Putamen (tissue), 1 donor: ENCODE data around the gene SOX10.

Source experiments
- DNase-seq: peaks from one replicate; pipeline ENCODE4 v3.0.0-alpha.2; 2016; ENCODE audit warnings: low spot score

Gene SOX10

DNA sequence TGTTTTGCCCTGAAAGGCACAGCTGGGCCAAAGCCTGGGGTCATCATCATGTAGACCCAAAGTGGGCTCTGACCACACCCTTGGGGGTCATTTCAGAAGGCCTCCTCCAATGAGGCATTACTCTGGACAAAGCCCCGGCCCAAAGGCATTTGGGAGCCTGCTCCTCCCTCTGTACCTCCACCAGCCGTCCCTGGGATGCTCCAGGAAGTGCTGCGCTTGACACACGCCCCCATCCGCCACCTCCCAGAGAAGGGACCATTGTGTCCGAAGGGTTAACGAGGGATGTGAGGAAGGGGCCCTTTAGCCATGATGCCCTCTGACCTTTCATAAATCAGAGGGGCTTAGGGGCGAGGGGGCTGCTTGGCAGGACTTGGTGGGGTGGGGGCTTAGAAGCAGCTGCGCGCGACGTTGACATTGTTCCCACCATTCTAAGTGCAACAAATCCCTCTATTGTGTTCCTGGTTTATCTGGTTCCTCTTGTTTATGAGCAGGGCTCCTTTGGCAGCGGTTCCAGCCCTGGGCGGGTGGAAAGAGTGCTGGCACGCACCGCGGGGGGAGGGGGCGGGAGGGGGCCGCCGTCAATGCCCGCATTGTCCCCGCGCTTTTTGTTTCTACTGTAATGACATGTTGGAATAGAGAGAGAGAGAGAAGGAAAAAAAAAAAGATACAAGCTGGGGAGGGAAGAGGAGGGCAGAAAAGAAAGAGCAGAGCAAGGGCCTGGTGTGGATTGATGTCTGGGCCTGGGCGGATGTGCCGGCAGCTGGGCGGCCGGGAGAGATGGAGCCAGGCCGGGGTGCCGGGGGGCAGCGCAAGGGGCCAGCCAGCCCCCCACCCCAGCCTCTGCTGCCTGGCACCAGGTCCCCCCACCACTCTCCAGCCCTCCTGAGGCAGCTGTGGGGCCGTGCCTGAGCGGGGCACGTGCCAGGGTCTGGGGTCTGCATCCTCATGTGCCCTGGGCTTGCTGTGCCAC, 32.1 kb upstream of the SOX10 start:
- peak; percentile 93 for DNase-seq

GRCh38 chr22:38014083-38014482, 29.7 kb upstream of the SOX10 start:
- no peak for DNase-seq

GRCh38 chr22:38012604-38013072, 28.3 kb upstream of the SOX10 start:
- no peak for DNase-seq

DNA sequence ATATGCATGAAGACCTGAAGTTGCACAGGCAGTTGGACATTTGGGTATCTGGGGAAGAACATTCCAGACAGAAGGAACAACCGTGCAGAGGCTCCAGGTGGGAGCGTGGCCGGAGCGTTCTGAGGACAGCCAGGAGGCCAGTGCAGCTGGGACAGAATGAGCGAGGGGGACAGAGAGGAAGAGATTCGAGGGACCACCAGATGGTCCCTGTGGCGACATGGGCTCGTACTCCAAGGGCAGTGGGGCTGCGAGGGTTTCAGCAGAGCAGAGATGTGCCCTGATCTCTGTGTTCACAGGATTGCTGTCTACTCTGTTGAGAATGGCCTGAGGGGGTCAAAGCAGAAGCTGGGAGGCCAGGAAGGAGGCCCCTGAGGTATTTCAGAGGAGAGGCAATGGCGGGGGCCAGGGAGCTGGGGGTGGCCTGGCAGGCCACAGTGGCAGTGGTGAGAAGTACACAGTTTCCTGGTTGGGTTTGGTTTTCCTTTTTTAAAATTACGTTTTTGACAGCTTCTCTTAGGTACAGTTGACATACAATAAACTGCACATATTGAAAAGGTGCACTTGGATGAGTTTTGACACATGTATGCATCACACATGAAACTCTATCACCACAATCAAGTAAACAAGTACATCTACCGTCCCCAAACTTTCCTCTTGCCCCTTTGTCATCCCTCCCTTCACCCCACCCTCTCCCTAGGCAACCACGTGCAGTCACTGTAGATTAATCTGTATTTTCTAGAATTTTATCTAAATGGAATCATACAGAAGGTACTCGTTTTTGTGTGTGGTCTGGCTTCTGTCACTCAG, 24.8 kb upstream of the SOX10 start:
- no peak for DNase-seq

DNA sequence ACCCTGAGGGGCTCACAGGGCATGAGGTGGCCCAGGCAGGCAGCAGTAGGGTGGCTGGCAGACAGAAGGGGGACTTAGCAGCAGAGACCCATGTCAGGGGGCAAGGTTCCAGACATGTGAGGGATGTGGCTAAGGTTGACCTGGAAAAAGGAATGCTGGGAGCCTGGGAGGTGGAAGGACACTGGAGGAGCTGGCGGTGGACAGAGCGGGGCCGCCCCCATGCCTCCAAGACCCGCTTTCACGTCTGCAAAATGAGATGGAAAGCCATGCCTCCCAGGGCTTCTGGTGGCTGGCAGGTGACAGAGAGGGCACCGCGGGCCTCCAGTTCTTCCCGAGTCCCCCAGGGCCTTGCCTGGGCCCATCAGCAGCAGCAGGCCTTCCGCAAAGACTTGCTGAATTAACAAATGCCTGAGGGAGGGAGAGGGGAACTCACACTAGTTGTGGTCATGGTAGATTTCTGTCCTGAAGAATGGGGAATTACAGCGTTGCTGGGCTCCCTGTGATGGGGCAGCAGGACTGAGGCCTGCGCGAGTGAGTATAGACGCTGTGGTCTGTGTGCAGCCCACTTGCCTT, 23.1 kb upstream of the SOX10 start:
- DNase-seq = no peak

GRCh38 chr22:38006906-38007305, 22.6 kb upstream of the SOX10 start:
- DNase-seq = no peak

DNA sequence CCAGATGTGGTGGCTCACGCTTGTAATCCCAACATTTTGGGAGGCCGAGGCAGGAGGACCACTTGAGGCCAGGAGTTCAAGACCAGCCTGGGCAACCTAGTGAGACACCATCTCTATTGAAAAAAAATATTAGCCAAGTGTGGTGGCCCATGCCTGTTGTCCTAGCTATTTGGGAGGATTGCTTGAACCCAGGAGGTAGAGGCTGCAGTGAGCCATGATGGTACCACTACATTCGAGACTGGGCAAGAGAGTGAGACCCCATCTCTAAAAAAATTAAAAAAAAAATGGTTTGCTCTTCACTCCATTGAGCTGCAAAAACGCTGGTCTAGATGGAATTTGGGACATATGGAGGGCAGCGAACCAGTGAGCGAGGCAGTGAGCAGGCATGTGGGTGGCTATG, 21.6 kb upstream of the SOX10 start:
- no peak for DNase-seq

GRCh38 chr22:37999640-38000272, 15.4 kb upstream of the SOX10 start:
- DNase-seq = no peak

GRCh38 chr22:37999236-37999635, 14.9 kb upstream of the SOX10 start:
- no peak for DNase-seq

DNA sequence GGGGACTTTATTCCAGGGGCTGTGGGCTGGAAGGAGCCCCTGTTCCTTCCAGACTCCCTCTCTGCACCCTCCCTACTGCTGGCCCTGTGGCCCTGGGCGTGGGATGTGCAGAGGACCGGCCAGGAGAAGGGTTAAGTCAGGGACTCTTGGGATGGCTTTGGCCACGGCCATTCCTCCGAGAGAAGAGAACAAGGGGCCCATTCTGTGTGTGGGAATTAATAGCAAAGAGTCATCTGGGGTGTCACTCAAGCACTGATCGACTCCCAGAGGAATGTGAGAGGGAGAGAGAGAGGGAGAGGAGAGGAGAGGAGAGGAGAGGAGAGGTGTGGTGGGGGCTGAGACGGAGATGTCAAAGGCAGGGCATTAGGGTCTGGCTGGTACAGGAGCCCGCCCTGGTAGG, 14.2 kb upstream of the SOX10 start:
- DNase-seq = peak; percentile 83

DNA sequence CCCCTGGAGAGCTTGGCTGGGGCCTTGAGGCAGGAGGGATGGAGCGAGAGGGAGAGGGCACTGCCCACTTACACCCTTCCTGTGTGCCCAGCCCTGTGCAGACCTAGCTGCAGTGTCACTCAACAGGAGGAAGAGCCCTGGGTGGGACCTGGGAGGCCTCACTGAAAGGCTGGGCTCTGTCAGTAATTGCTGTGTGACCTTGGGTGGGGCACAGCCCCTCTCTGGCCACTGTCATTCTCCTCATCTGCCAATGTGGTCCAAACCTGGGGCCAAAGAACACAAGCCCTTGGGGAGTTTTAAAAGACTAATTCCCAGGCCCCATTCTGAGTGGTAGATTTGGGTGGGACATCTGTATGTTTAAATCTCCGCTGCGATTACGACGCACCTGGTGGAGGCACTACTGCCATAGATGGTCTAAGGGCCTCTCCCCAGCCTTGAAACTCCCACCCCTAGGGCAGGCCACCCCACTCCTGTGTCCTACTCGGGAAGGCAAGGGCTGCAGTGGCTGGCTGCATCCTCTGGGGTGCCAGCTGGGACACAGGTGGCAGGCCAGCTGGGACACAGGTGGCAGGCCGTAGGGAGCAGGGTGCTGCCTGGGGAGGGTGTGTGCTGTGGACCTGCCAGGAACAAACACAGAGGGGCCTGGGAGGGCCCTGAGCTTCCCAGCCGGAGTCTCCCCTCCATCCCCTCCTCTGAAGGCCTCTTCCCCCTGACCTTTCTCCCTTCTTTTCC, 12.3 kb upstream of the SOX10 start:
- no peak for DNase-seq

DNA sequence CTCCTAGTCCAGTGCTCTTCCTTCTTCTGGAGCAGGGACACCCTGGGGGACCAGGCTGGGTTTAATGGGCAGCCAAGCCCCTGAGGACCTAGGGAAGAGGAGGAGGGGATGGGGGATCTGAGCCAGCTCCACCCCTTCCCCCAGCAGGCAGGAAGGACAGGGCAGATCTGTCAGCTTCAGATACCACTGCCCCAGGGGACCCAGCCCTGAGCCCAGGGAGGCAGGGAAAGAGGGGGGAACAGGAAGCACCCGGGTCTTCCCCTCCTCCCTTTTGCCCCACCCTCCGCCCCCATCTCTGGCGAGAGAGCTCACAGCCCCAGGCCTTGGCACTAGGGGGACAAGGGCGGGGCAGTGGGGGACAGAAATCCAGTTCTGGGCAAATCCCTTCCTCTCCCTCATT, 11.7 kb upstream of the SOX10 start:
- DNase-seq = no peak

GRCh38 chr22:37995460-37995859, 11.1 kb upstream of the SOX10 start:
- DNase-seq = no peak

DNA sequence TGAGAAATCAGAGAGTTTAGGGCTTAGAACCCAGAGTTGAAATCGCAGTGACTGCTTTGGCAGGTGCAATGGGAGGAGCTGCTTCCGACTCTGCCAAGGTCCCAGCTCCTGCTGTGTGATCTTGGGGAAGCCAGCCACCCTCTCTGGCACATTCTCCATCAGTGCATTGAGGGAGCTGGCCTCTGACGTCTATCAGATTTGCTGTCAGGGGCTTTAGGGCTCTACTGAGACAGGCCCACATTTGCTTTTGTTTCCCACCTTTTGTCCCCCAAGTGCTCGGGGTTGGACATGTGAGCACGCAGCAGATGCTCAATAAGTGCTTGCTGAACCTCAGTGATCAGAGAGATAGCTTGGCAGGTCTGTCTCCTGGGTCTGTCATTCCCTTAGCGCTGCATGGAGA, 10.6 kb upstream of the SOX10 start:
- no peak for DNase-seq

- DNase-seq = no peak
Observed at GRCh38 chr22:37994049-37994448, 9.7 kb upstream of the SOX10 start.

GRCh38 chr22:37991731-37992442, 7.5 kb upstream of the SOX10 start:
- DNase-seq = no peak

GRCh38 chr22:37990862-37991261, 6.5 kb upstream of the SOX10 start:
- no peak for DNase-seq

GRCh38 chr22:37990301-37990700, 5.9 kb upstream of the SOX10 start:
- DNase-seq = no peak

DNA sequence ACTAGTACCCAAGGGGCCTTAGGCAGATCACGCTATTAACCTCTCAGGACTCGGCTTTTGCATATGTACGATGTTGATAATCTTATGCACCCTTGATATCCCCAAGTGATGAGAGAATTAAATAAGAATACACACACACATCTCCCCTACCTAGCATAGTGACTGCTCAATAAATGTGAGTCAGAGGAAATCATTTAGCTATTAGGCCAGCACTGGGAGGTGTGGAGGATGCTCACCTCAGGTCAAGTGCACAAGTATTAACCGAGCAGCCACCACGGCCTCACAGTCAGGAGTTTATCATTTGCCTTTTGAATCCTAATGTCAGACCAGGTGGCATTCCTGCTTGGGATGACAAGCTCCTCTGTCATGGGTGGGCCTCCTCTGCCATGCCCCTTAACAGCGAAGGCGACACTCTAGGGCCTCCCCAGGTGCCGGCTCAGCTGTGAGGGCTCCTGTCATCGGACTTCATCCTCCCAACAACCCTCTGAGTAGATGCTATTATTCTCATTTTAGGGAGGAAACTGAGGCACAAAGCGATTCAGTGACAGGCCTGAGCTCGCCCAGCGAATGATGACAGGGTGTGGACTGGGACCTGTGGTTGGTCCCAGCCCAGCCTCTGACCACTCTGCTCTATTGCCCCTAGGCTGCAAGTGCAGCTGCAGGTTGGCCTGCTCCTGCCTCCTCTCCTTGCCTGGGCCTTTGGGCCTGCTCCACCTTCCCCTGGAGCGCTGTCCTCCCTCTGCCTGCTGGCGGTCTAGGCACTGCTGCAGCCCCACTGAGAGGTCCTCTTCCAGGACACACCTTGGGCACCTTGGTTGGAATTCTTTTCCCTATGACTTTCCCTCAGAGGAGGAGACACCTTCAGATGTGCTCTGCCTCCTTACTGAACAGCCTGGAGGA, 5.0 kb upstream of the SOX10 start:
- no peak for DNase-seq

- DNase-seq = no peak
Observed at GRCh38 chr22:37986371-37986770, 2.0 kb upstream of the SOX10 start.
